ENCODE results near the gene DPP4. TPM values are rescaled to one million over a fixed set of nuclear protein-coding genes. Genes with fewer than 3 reads are reported as not detected.

Gene DPP4
- total RNA-seq, 8 experiments from 2014 or later: 0.24 to 83.7 (median 1.1) TPM

GRCh38 chr2:162000431-162000830 is 73.6 kb downstream of the DPP4 start:
- no peak overlapping the region for H3K27ac ChIP-seq
- ATAC-seq (replicated peaks in 6 of 8): no peak
- no peak overlapping the region for H3K4me3 ChIP-seq
- peaks cover 10 to 37% of the 10 kb centered on the region in 2 donors for H3K4me1 ChIP-seq (replicated peaks in 1 of 2)
- 20 to 100% (median 43%) methylated on average over 1 of the region's 1 CpG; no CpG with 5 or more reads in 3 of the 10 experiments for WGBS, 10 experiments
- in situ Hi-C loops (cut with MboI; ENCODE audit: low pct_unique_long_range_greater_than_20kb in 2 of 9, low sequenced_read_pairs in 9 of 9, unreplicated experiment in 9 of 9): no loop called here

GRCh38 chr2:161999321-161999720 is 74.7 kb downstream of the DPP4 start:
- WGBS, 10 experiments: 61 to 100% (median 89%) methylated on average over 1 to 5 of the region's 6 CpGs; no CpG with 5 or more reads in 1 of the 10 experiments
- in situ Hi-C loops (cut with MboI; ENCODE audit: low pct_unique_long_range_greater_than_20kb in 2 of 9, low sequenced_read_pairs in 9 of 9, unreplicated experiment in 9 of 9): no loop called here
- no peak overlapping the region for H3K4me3 ChIP-seq
- ATAC-seq (replicated peaks in 6 of 8): no peak
- H3K4me1 ChIP-seq (replicated peaks in 1 of 2): peaks cover 10 to 48% of the 10 kb centered on the region in 2 donors
- H3K27ac ChIP-seq: no peak overlapping the region

- peaks cover 10 to 49% of the 10 kb centered on the region in 2 donors for H3K4me1 ChIP-seq (replicated peaks in 1 of 2)
- in situ Hi-C loops (cut with MboI; ENCODE audit: low pct_unique_long_range_greater_than_20kb in 2 of 9, low sequenced_read_pairs in 9 of 9, unreplicated experiment in 9 of 9): no loop called here
- no peak overlapping the region for H3K27ac ChIP-seq
- 71 to 100% (median 100%) methylated on average over 1 of the region's 1 CpG; no CpG with 5 or more reads in 4 of the 10 experiments for WGBS, 10 experiments
- peak; percentile 56 to 83 (median 76) for ATAC-seq (replicated peaks in 6 of 8)
- no peak overlapping the region for H3K4me3 ChIP-seq
Observed at GRCh38 chr2:161998857-161999256, 75.2 kb downstream of the DPP4 start.

- 34 to 100% (median 80%) methylated on average over 1 to 9 of the region's 9 CpGs; no CpG with 5 or more reads in 1 of the 10 experiments for WGBS, 10 experiments
Observed at GRCh38 chr2:161997916-161998471, 76.0 kb downstream of the DPP4 start.

GRCh38 chr2:161995553-161996016 is 78.4 kb downstream of the DPP4 start:
- H3K4me1 ChIP-seq (replicated peaks in 1 of 2): peaks cover 10 to 49% of the 10 kb centered on the region in 2 donors
- in situ Hi-C loops (cut with MboI; ENCODE audit: low pct_unique_long_range_greater_than_20kb in 2 of 9, low sequenced_read_pairs in 9 of 9, unreplicated experiment in 9 of 9): no loop called here
- H3K4me3 ChIP-seq: no peak overlapping the region
- peak in 6 of 8 experiments; percentile 64 to 75 (median 72) for ATAC-seq (replicated peaks in 6 of 8)
- no peak overlapping the region for H3K27ac ChIP-seq

More at GRCh38 chr2:161997916-161998471, 76.0 kb downstream of the DPP4 start:
- ATAC-seq (replicated peaks in 6 of 8): peak in 5 of 8 experiments; percentile 52 to 75 (median 70)
- in situ Hi-C loops (cut with MboI; ENCODE audit: low pct_unique_long_range_greater_than_20kb in 2 of 9, low sequenced_read_pairs in 9 of 9, unreplicated experiment in 9 of 9): no loop called here
- Histone ChIP-seq H3K4me1 (replicated peaks in 1 of 2) (peaks cover 10 to 49% of the 10 kb centered on the region in 2 donors), H3K27ac (no peak overlapping the region), H3K4me3 (no peak overlapping the region)

GRCh38 chr2:161994761-161995520 is 79.1 kb downstream of the DPP4 start:
- no peak for ATAC-seq (replicated peaks in 6 of 8)
- in situ Hi-C loops (cut with MboI; ENCODE audit: low pct_unique_long_range_greater_than_20kb in 2 of 9, low sequenced_read_pairs in 9 of 9, unreplicated experiment in 9 of 9): no loop called here
- Histone ChIP-seq H3K4me1 (replicated peaks in 1 of 2) (peaks cover 10 to 49% of the 10 kb centered on the region in 2 donors), H3K4me3 (no peak overlapping the region), H3K27ac (no peak overlapping the region)
- 59 to 100% (median 84%) methylated on average over 1 to 5 of the region's 5 CpGs for WGBS, 10 experiments

- no peak overlapping the region for H3K27ac ChIP-seq
- 33 to 92% (median 60%) methylated on average over 1 to 3 of the region's 3 CpGs; no CpG with 5 or more reads in 3 of the 10 experiments for WGBS, 10 experiments
- peak in 4 of 8 experiments; percentile 15 to 59 (median 34) for ATAC-seq (replicated peaks in 6 of 8)
- in situ Hi-C loops (cut with MboI; ENCODE audit: low pct_unique_long_range_greater_than_20kb in 2 of 9, low sequenced_read_pairs in 9 of 9, unreplicated experiment in 9 of 9): no loop called here
- no peak overlapping the region for H3K4me3 ChIP-seq
- peaks cover under 1 to 30% of the 10 kb centered on the region in 2 donors for H3K4me1 ChIP-seq (replicated peaks in 1 of 2)
Observed at GRCh38 chr2:161992531-161992930, 81.5 kb downstream of the DPP4 start.

- peaks cover 0 to 25% of the 10 kb centered on the region in 2 donors for H3K4me1 ChIP-seq (replicated peaks in 1 of 2)
- H3K4me3 ChIP-seq: no peak overlapping the region
- ATAC-seq (replicated peaks in 6 of 8): no peak
- in situ Hi-C loops (cut with MboI; ENCODE audit: low pct_unique_long_range_greater_than_20kb in 2 of 9, low sequenced_read_pairs in 9 of 9, unreplicated experiment in 9 of 9): no loop called here
- no peak overlapping the region for H3K27ac ChIP-seq
- 80 to 100% (median 100%) methylated on average over 1 of the region's 1 CpG for WGBS, 10 experiments
Observed at GRCh38 chr2:161991991-161992390, 82.0 kb downstream of the DPP4 start.

GRCh38 chr2:161990741-161991140 is 83.3 kb downstream of the DPP4 start:
- H3K4me1 ChIP-seq (replicated peaks in 1 of 2): peaks cover 0 to 19% of the 10 kb centered on the region in 2 donors
- no peak overlapping the region for H3K4me3 ChIP-seq
- peak in 7 of 8 experiments; percentile 65 to 88 (median 80) for ATAC-seq (replicated peaks in 6 of 8)
- 83 to 100% (median 100%) methylated on average over 1 of the region's 1 CpG; no CpG with 5 or more reads in 4 of the 10 experiments for WGBS, 10 experiments
- in situ Hi-C loops (cut with MboI; ENCODE audit: low pct_unique_long_range_greater_than_20kb in 2 of 9, low sequenced_read_pairs in 9 of 9, unreplicated experiment in 9 of 9): no loop called here
- no peak overlapping the region for H3K27ac ChIP-seq

GRCh38 chr2:161990036-161990435 is 84.0 kb downstream of the DPP4 start:
- WGBS, 10 experiments: 33 to 100% (median 71%) methylated on average over 1 to 2 of the region's 2 CpGs; no CpG with 5 or more reads in 3 of the 10 experiments
- H3K4me3 ChIP-seq: no peak overlapping the region
- no peak for ATAC-seq (replicated peaks in 6 of 8)

GRCh38 chr2:161988589-161988988 is 85.4 kb downstream of the DPP4 start:
- 90 to 100% (median 100%) methylated on average over 1 of the region's 1 CpG; no CpG with 5 or more reads in 3 of the 10 experiments for WGBS, 10 experiments
- Histone ChIP-seq H3K4me3 (no peak overlapping the region), H3K4me1 (replicated peaks in 1 of 2) (peaks cover 0 to 4% of the 10 kb centered on the region in 2 donors), H3K27ac (no peak overlapping the region)
- ATAC-seq (replicated peaks in 6 of 8): no peak
- in situ Hi-C loops (cut with MboI; ENCODE audit: low pct_unique_long_range_greater_than_20kb in 2 of 9, low sequenced_read_pairs in 9 of 9, unreplicated experiment in 9 of 9): no loop called here

More at GRCh38 chr2:161990036-161990435, 84.0 kb downstream of the DPP4 start:
- in situ Hi-C loops (cut with MboI; ENCODE audit: low pct_unique_long_range_greater_than_20kb in 2 of 9, low sequenced_read_pairs in 9 of 9, unreplicated experiment in 9 of 9): no loop called here
- Histone ChIP-seq H3K4me1 (replicated peaks in 1 of 2) (peaks cover 0 to 11% of the 10 kb centered on the region in 2 donors), H3K27ac (no peak overlapping the region)

- in situ Hi-C loops (cut with MboI; ENCODE audit: low pct_unique_long_range_greater_than_20kb in 2 of 9, low sequenced_read_pairs in 9 of 9, unreplicated experiment in 9 of 9): no loop called here
- H3K4me1 ChIP-seq (replicated peaks in 1 of 2): no peaks in the 10 kb centered on the region
- no peak for ATAC-seq (replicated peaks in 6 of 8)
- WGBS, 10 experiments: 40 to 100% (median 86%) methylated on average over 1 to 2 of the region's 2 CpGs; no CpG with 5 or more reads in 1 of the 10 experiments
- H3K27ac ChIP-seq: no peak overlapping the region
- no peak overlapping the region for H3K4me3 ChIP-seq
Observed at GRCh38 chr2:161987311-161987710, 86.7 kb downstream of the DPP4 start.

GRCh38 chr2:161983866-161984265 is 90.1 kb downstream of the DPP4 start:
- Histone ChIP-seq H3K27ac (no peak overlapping the region), H3K4me3 (no peak overlapping the region), H3K4me1 (replicated peaks in 1 of 2) (no peaks in the 10 kb centered on the region)
- peak in 1 of 8 experiments; percentile 50 for ATAC-seq (replicated peaks in 6 of 8)
- in situ Hi-C loops (cut with MboI; ENCODE audit: low pct_unique_long_range_greater_than_20kb in 2 of 9, low sequenced_read_pairs in 9 of 9, unreplicated experiment in 9 of 9): no loop called here
- WGBS, 10 experiments: 38 to 100% (median 100%) methylated on average over 1 of the region's 1 CpG; no CpG with 5 or more reads in 2 of the 10 experiments

Measured in motor neuron (in vitro differentiated cells).